B cell (primary cell): ENCODE data around the gene GPR158. TPM values are rescaled to one million over a fixed set of nuclear protein-coding genes. Genes with fewer than 3 reads are reported as not detected.

Experiments
- ATAC-seq: fragments of 200-7000 bp; cut with Tn5 transposase; one replicate; pipeline ENCODE4 v1.10.0; 2021; ENCODE audit warnings: low read depth, mild to moderate bottlenecking, moderate number of reproducible peaks, moderate library complexity
- CTCF ChIA-PET: fragments of 350-600 bp; sonication (Branson Sonifier 250); formaldehyde crosslinking; loops from one replicate; lab custom pipeline; 2021; ENCODE audit warnings: antibody characterized with exemption, inconsistent platforms; lab: Charles Lee
- POLR2A ChIA-PET: fragments of 350-600 bp; sonication (Branson Sonifier 250); formaldehyde crosslinking; loops from one replicate; lab custom pipeline; 2021; ENCODE audit warnings: antibody characterized with exemption; lab: Charles Lee
- DNase-seq: peaks from one replicate; pipeline ENCODE4 v3.0.0; 2013
- H2AFZ ChIP-seq: 2 replicates; pipeline ENCODE4 v1.6.1; 2012; ENCODE audit warnings: mild to moderate bottlenecking, low read depth, low read length; ENCODE audit not compliant: insufficient read depth, poor library complexity, severe bottlenecking
- H3K27ac ChIP-seq, 2 donors: 1 replicate in 1 of 2; 2 replicates in 1 of 2; pipeline ENCODE4 v1.5.1; 2012 to 2013; ENCODE audit warnings: low read length in 2 of 2, mild to moderate bottlenecking in 2 of 2, moderate library complexity in 1 of 2
- H3K27me3 ChIP-seq, 4 experiments: fragments of 200-600 bp in 1 of 4; sonication (generic) in 1 of 4; replicated peaks in 1 of 4; 1 replicate in 2 of 4; 2 replicates in 2 of 4; pipeline versions ENCODE4 v1.6.1 to v1.7.0; 2013 to 2016; ENCODE audit warnings: low read length in 3 of 4, mild to moderate bottlenecking in 2 of 4, mixed read lengths in 1 of 4, moderate library complexity in 1 of 4; ENCODE audit not compliant: insufficient read depth in 4 of 4, control insufficient read depth in 3 of 4; ENCODE audit errors: control extremely low read depth in 1 of 4
- H3K36me3 ChIP-seq, 2 experiments: replicated peaks in 1 of 2; 1 replicate in 1 of 2; 2 replicates in 1 of 2; pipeline versions ENCODE4 v1.6.1 to v1.7.1; 2013; ENCODE audit warnings: low read length in 1 of 2; ENCODE audit not compliant: insufficient read depth in 2 of 2, control insufficient read depth in 1 of 2; ENCODE audit errors: control extremely low read depth in 1 of 2, extremely low read depth in 1 of 2
- H3K4me1 ChIP-seq, 2 donors: fragments of 200-600 bp in 1 of 2; sonication (generic) in 1 of 2; 1 replicate in 1 of 2; 2 replicates in 1 of 2; pipeline versions ENCODE4 v1.5.1 to v1.6.1; 2013 to 2017; ENCODE audit warnings: low read length in 2 of 2; ENCODE audit not compliant: control insufficient read depth in 2 of 2, insufficient read depth in 2 of 2
- H3K4me2 ChIP-seq: replicated peaks from 2 replicates; pipeline ENCODE3; 2012; ENCODE audit warnings: mild to moderate bottlenecking, low read depth, low read length; ENCODE audit not compliant: poor library complexity, severe bottlenecking
- H3K4me3 ChIP-seq, 5 experiments: fragments of 200-600 bp in 1 of 5; sonication (generic) in 1 of 5; 1 replicate in 3 of 5; 2 replicates in 2 of 5; pipeline versions ENCODE4 v1.5.1 to v1.7.0; 2011 to 2016; ENCODE audit warnings: low read length in 4 of 5, mild to moderate bottlenecking in 4 of 5, low read depth in 2 of 5, control low read depth in 1 of 5, moderate library complexity in 1 of 5; ENCODE audit not compliant: insufficient read depth in 1 of 5; ENCODE audit errors: control extremely low read depth in 1 of 5, extremely low read depth in 1 of 5
- H3K79me2 ChIP-seq: fragments of 200-600 bp; sonication (generic); one replicate; pipeline ENCODE4 v1.6.0; 2016; ENCODE audit warnings: low read length; ENCODE audit not compliant: control insufficient read depth, insufficient read depth
- H3K9ac ChIP-seq: fragments of 200-600 bp; sonication (generic); 2 replicates; pipeline ENCODE4 v1.6.1; 2017; ENCODE audit warnings: mild to moderate bottlenecking, low read length, moderate library complexity
- H3K9me3 ChIP-seq, 3 donors: one replicate each; pipeline versions ENCODE4 v1.6.1 to v1.7.1; 2013; ENCODE audit warnings: low read length in 2 of 3; ENCODE audit not compliant: control insufficient read depth in 2 of 3, insufficient read depth in 1 of 3; ENCODE audit errors: control extremely low read depth in 1 of 3
- H4K20me1 ChIP-seq: 2 replicates; pipeline ENCODE4 v1.6.0; 2012; ENCODE audit warnings: mild to moderate bottlenecking, low read length; ENCODE audit not compliant: insufficient read depth, control insufficient read depth, poor library complexity, severe bottlenecking
- H3K27ac Mint-ChIP-seq: one replicate; pipeline ENCODE4 v1.8.0; 2021; ENCODE audit warnings: mixed read lengths
- H3K27me3 Mint-ChIP-seq: one replicate; pipeline ENCODE4 v1.8.0; 2021; ENCODE audit warnings: mixed read lengths
- H3K4me1 Mint-ChIP-seq: one replicate; pipeline ENCODE4 v1.8.0; 2021; ENCODE audit warnings: mixed read lengths
- H3K4me3 Mint-ChIP-seq: one replicate; pipeline ENCODE4 v1.8.0; 2021; ENCODE audit warnings: mixed read lengths
- H3K9me3 Mint-ChIP-seq: one replicate; pipeline ENCODE4 v1.8.0; 2022; ENCODE audit warnings: mixed read lengths; ENCODE audit not compliant: insufficient read depth
- CTCF ChIP-seq: fragments of 200-600 bp; IDR thresholded peaks from one replicate; pipeline ENCODE4 v1.8.0; 2022; ENCODE audit warnings: antibody characterized with exemption, mild to moderate bottlenecking
- EZH2 ChIP-seq: IDR thresholded peaks from 2 replicates; pipeline ENCODE4 v1.6.1; 2012; ENCODE audit warnings: borderline replicate concordance, low read depth, mild to moderate bottlenecking, moderate library complexity, low read length; ENCODE audit not compliant: insufficient read depth, poor library complexity, severe bottlenecking
- WGBS: methylation state at CpG from one replicate; pipeline ENCODE4 v1.1.5; 2013; ENCODE audit warnings: missing lambda C conversion rate; ENCODE audit not compliant: insufficient coverage; 5-methylcytosine and 5-hydroxymethylcytosine counted together
- intact Hi-C: fragments of 100-400 bp; cut with micrococcal nuclease; formaldehyde crosslinking; loops from one replicate; pipeline ENCODE4 v1.10.0; 2022
- polyA plus RNA-seq: library from polyadenylated mRNA; depleted of rRNA; stranded (reverse); fragments of >200 nt; gene quantifications from 2 replicates; pipeline ENCODE4 v1.2.3, GENCODE V29; 2012
- total RNA-seq, 2 donors: library from RNA; stranded (reverse); fragments of 120-200 nt in 1 of 2; gene quantifications; 1 replicate in 1 of 2; 2 replicates in 1 of 2; pipeline versions ENCODE4 v1.2.3 to v1.2.4, GENCODE V29; 2013 to 2022

Gene GPR158
- total and polyA plus RNA-seq, 2 donors (not counting 1 experiment from before 2014, with no cell fraction given) = not detected

DNA sequence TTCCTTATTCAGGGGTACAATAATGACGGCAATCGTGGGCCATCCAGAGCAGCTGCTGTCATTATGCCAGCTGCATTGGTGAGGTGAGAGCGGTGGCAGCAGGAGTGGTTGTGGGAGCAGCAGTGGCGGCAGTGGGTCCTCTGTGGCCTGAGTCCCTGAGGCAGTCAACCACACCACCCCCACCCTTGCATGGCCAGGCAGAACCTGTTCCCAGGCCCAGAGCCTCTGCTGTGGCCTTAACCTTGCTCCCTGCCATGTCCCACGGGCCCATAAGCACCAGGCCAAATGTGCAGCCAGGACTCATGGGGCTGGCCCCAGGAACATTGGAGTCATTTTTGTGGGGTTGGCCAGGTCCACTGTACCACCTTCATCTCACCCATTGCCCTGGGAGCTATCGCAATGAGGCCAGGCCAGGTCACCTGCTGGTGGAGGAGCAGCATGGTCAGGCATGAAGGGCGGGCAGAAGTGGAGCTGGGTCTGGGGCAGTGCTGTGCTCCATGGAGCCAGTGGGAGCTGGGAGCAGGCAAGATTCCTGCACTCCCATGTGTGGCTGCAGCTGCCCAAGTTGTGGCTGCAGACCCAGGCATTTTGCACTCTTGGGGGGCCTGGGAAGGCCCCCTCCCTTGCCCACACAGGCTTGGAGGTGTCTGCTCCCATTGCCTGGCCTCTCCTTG is 213.5 kb downstream of the GPR158 start:
- Mint-ChIP-seq H3K27me3 (no peaks in the 10 kb centered on the region), H3K4me3 (no peak overlapping the region), H3K4me1 (no peaks in the 10 kb centered on the region), H3K9me3 (peaks cover 8% of the 10 kb centered on the region), H3K27ac (no peak overlapping the region)
- no peak for DNase-seq
- Histone ChIP-seq H3K9me3 (peaks cover 0 to 27% (median 2%) of the 10 kb centered on the region in 3 donors), H4K20me1 (no peaks in the 10 kb centered on the region), H3K79me2 (no peaks in the 10 kb centered on the region), H3K4me1 (no peaks in the 10 kb centered on the region), H2AFZ (no peak overlapping the region), H3K27ac (no peak overlapping the region), H3K9ac (no peak overlapping the region), H3K4me3 (no peak overlapping the region), H3K36me3 (no peaks in the 10 kb centered on the region), H3K4me2 (no peak overlapping the region), H3K27me3 (no peaks in the 10 kb centered on the region)
- ATAC-seq = no peak
- CTCF ChIA-PET = no interaction called here
- 92% methylated on average over 5 of the region's 7 CpGs for WGBS
- POLR2A ChIA-PET = no interaction called here
- intact Hi-C loops = no loop called here
- TF ChIP-seq EZH2 (no peak), CTCF (no peak)

DNA sequence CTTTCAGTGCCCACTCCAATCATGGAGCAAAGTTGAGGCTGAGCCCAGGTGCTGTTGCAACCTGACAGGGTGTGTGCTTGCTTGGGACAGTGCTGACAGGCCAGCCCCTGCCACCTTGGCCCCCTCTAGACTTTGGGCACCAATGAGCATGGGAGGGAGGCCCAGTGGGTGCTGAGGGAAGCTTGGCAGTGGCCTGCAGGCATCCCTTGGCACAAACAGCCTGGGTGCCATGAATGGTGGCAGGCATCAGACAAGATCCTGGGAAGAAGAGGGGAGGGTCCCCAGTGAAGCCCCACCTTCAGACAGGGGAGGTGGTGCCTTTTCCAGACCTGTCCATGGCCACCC is 214.0 kb downstream of the GPR158 start:
- intact Hi-C loops = no loop called here
- no peaks in the 10 kb centered on the region for H3K27me3 Mint-ChIP-seq

More for the DNA sequence above, 214.0 kb downstream of the GPR158 start:
- TF ChIP-seq CTCF (no peak), EZH2 (no peak)
- POLR2A ChIA-PET = no interaction called here
- H3K9me3 Mint-ChIP-seq = peaks cover 8% of the 10 kb centered on the region
- H3K4me1 ChIP-seq = no peaks in the 10 kb centered on the region
- CTCF ChIA-PET = no interaction called here
- H4K20me1 ChIP-seq = no peaks in the 10 kb centered on the region
- no peak overlapping the region for H3K9ac ChIP-seq
- DNase-seq (no peak), ATAC-seq (no peak)
- H3K36me3 ChIP-seq = no peaks in the 10 kb centered on the region
- H3K9me3 ChIP-seq = peaks cover 0 to 27% (median 2%) of the 10 kb centered on the region in 3 donors
- no peak overlapping the region for H3K4me2 ChIP-seq
- no peaks in the 10 kb centered on the region for H3K79me2 ChIP-seq
- H3K27me3 ChIP-seq = no peaks in the 10 kb centered on the region
- H3K27ac ChIP-seq = no peak overlapping the region
- no peak overlapping the region for H3K4me3 Mint-ChIP-seq
- no peaks in the 10 kb centered on the region for H3K4me1 Mint-ChIP-seq
- H3K4me3 ChIP-seq = no peak overlapping the region
- H2AFZ ChIP-seq = no peak overlapping the region
- no peak overlapping the region for H3K27ac Mint-ChIP-seq
